ENCODE measurements around the gene SGMS2.

The SGMS2 gene

GRCh38 chr4:107831140-107831539 lies 6.4 kb downstream of the SGMS2 start:
- no peak for DNase-seq

GRCh38 chr4:107832275-107832807 lies 7.6 kb downstream of the SGMS2 start:
- no peak for DNase-seq

GRCh38 chr4:107834241-107834794 lies 9.6 kb downstream of the SGMS2 start:
- no peak for DNase-seq

- no peak for DNase-seq
Observed at GRCh38 chr4:107835406-107835805, 10.7 kb downstream of the SGMS2 start.

- no peak for DNase-seq
Observed at GRCh38 chr4:107837317-107837716, 12.6 kb downstream of the SGMS2 start.

GRCh38 chr4:107837776-107838618 lies 13.3 kb downstream of the SGMS2 start:
- DNase-seq: no peak

GRCh38 chr4:107838861-107839565 lies 14.3 kb downstream of the SGMS2 start:
- DNase-seq: no peak

- DNase-seq: no peak
Observed at GRCh38 chr4:107843391-107843790, 18.7 kb downstream of the SGMS2 start.

GRCh38 chr4:107845681-107846080 lies 20.9 kb downstream of the SGMS2 start:
- DNase-seq: no peak

GRCh38 chr4:107850438-107850837 lies 25.7 kb downstream of the SGMS2 start:
- no peak for DNase-seq

- no peak for DNase-seq
Observed at GRCh38 chr4:107853444-107854355, 29.0 kb downstream of the SGMS2 start.

- no peak for DNase-seq
Observed at GRCh38 chr4:107854356-107855022, 29.8 kb downstream of the SGMS2 start.

GRCh38 chr4:107855723-107856122 lies 31.0 kb downstream of the SGMS2 start:
- no peak for DNase-seq

GRCh38 chr4:107856901-107857300 lies 32.2 kb downstream of the SGMS2 start:
- DNase-seq: no peak

- DNase-seq: no peak
Observed at GRCh38 chr4:107857741-107858140, 33.0 kb downstream of the SGMS2 start.

- DNase-seq: no peak
Observed at GRCh38 chr4:107858158-107858742, 33.5 kb downstream of the SGMS2 start.

GRCh38 chr4:107862658-107863057 lies 37.9 kb downstream of the SGMS2 start:
- DNase-seq: no peak

GRCh38 chr4:107863416-107863815 lies 38.7 kb downstream of the SGMS2 start:
- no peak for DNase-seq

- no peak for DNase-seq
Observed at GRCh38 chr4:107863850-107864371, 39.2 kb downstream of the SGMS2 start.

GRCh38 chr4:107866726-107867125 lies 42.0 kb downstream of the SGMS2 start:
- DNase-seq: no peak

GRCh38 chr4:107870236-107870635 lies 45.5 kb downstream of the SGMS2 start:
- no peak for DNase-seq

Data from activated naive CD4-positive, alpha-beta T cell (primary cell).